Glomerular visceral epithelial cell (primary cell): Measurements from ENCODE around the gene SLC25A28.

Experiments used
- DNase-seq: peaks from one replicate; pipeline ENCODE4 v3.0.0-alpha.2; 2016; ENCODE audit errors: extremely low spot score

The SLC25A28 gene, protein sequence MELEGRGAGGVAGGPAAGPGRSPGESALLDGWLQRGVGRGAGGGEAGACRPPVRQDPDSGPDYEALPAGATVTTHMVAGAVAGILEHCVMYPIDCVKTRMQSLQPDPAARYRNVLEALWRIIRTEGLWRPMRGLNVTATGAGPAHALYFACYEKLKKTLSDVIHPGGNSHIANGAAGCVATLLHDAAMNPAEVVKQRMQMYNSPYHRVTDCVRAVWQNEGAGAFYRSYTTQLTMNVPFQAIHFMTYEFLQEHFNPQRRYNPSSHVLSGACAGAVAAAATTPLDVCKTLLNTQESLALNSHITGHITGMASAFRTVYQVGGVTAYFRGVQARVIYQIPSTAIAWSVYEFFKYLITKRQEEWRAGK

DNA sequence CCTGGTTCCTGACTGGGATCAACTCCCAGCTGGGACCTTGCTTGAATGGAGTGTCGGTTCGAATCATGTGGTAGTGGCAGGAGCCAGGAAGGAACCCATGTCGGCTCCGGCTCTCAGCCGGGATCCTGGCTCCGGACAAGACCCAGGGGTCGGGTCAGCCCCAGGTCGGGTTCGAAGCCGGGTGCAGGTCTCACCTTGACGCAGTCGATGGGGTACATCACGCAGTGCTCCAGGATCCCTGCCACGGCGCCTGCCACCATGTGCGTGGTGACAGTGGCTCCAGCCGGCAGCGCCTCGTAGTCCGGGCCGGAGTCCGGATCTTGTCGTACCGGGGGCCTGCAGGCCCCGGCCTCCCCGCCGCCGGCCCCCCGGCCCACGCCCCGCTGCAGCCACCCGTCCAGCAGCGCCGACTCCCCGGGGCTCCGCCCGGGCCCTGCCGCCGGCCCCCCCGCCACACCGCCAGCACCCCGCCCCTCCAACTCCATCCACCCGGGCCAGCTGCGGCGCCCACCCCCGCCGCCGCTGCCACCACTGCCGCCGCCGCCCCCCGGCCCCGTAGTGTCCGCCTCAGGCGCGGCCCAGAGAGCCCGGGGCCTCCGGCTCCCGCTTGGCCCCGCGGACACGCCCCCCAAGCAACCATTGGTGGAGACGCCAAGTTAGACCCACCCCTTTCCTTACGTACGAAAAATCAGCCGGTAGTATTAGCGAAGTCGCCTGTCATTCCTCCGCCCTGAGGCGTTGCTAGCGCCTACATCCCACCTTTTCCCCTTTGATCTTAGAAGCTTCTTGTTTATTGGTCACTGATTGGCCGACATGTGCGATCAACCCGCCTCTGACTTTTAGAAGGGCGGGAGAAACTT is at the start of gene SLC25A28:
Gene SLC25A28 (minus strand): TSS at position 589 of the 860 bp plus-strand sequence. CDS start 104 bp downstream, at position 485.
- peak; percentile 100 for DNase-seq

DNA sequence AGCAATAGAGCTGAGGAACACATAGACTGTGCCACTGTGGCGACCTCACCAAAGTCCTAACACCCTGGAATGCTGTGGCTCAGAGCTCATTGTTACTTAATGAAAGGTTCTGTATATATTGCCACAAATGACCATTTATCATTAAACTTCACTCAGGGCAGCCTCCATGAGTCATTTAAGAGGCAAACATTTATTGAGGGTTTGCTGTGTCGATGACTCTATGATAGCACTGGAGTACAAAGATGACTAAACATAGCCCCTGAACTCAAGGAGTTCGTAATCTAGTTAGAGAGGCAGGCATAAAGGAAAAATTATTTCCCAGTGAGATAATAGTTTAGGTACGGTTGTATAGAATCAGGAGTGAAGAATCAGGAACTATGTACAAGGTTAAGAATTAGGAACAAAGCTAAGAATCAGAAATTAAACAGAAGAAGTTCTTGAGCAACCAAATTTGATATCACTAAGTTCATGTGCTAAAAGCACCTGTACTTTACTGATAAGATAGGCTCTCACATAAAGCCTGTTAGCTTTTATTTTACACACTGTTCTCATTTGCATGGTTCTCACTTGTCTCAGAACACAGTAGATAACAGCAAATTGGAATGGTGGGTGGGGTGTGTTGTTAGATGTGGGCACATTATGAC is 47.0 kb upstream of the SLC25A28 start:
- peak; percentile 80 for DNase-seq

DNA sequence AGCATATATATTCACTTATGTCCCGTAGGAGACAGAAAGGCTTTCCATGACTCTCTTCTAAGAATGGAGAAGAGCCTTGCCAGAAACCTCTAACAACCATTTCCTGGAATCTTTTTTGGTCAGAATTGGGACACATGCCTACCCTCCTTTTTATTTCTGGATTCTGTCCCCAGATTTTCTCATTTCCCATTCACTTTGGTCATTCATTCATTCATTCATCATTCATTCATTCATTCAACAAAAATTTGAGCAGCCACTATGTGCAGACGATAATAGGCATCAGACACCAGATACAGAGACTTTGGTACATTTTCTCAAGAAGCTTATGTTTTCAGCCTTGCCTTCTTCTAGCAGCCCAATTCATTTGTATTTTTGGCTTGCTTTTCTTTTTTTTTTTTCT is 45.1 kb upstream of the SLC25A28 start:
- DNase-seq, result no peak

DNA sequence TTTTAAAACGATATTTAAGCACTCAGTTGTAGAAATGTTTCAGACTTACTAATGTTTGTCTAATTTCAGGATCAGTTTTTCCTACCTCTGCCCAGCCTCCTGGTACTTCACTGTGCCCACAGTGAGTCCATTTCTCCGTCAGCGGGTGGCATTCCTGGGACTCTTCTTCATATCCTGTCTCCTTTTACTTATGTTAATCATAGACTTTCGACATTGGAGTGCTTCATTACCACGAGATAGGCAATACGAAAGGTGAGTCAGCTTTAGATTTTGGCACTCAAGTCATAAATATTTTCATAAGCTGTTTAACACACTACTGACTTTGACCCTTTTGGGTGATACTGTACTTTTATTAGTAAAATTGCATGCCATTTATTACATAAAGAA is 41.1 kb upstream of the SLC25A28 start:
- peak; percentile 76 for DNase-seq

DNA sequence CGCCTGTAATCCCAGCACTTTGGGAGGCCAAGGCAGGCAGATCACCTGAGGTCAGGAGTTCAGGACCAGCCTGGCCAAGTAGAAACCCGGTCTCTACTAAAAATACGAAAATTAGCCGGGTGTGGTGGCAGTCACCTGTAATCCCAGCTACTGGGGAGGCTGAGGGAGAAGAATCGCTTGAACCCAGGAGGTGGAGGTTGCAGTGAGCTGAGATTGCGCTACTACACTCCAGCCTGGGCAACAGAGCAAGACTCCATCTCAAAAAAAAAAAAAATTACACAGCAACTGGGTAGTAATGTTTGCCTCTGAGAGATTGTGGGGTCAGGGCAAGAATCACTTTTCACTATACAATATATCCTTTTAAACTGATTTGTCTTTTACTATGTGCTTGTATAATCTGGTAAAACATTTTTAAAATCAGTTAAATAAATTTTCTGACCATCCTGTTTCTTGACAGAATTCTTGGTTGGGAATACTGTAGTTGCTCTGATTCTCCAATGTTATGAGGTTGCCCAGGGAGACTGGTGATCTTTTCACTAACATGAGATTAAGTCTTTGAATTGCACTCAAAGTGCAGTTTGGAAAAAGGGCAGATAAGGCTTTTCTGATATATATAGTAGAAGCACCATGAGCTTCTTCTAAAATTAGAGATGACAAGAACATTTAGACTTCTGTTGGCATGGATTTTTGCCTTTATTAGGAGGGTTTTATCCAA is 40.6 kb upstream of the SLC25A28 start:
- DNase-seq, result peak; percentile 18

DNA sequence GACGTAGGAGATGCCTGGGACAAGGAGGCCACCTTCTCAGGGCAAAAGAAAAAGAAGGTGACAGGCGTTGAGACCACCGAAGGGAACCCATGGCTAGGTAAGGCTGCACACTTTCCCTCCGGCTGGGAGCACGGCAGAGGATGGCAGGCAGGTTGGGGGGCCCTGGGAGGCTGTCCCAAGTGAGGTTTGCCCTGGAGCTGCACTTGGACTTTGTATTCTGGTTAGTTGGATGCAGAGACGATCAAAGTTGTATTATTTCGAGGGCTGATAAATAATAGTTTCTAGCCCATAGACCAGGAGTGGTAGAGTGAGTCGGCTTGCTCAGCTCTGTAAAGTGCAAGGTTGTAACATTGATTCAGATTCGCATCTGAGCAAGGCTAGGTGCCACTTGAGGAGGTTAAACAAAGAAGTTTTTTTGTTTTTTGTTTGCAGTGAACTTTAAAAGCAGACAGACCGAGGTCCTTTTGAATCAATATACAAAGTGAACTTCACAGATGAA is 39.7 kb upstream of the SLC25A28 start:
- peak; percentile 8 for DNase-seq

DNA sequence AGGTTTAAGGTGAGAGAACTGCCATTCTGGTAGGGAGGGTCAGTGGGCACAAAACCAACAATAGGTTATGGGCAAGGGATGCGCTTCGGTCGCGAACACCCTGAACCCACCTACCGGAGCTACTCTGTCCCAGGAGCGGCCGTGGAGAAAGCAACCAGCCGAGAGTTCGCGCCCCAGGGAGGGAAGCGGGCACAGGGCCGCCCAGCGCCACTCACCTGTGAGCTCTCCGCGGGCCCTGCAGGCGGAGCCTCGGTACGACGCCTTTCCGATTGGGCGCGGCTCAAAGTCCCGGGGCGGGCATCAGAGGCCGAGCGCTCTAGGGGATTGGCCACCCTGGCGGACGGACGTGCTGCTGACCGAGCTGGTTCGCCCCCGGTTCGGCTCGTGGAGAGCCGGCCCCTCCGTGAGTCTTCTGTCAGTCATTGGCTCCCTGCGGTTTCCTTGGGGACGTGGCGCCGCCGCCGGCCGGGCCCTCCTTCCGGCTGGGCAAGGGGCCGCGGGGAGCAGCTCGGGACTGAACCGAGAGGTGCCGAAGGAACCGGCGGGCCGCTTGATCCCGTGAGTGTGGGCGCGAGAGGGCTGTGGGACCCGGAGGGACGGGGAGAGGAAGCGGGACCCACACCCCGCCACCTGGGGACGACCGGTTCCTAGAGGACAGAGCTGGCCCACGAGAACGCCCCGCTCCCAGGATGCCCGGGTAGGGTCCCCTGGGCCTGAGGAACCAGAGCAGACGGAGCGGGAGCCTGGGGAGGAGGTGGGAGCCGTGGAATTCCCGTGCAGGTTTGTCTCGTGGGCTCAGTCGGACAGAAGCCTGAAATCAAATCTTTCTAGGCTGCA is 39.0 kb upstream of the SLC25A28 start, which contains the start of gene ENTPD7:
Gene ENTPD7 (plus strand): TSS at position 479 of the 837 bp plus-strand sequence. CDS start 448 bp downstream, outside the sequence.
- DNase-seq, result peak; percentile 97

DNA sequence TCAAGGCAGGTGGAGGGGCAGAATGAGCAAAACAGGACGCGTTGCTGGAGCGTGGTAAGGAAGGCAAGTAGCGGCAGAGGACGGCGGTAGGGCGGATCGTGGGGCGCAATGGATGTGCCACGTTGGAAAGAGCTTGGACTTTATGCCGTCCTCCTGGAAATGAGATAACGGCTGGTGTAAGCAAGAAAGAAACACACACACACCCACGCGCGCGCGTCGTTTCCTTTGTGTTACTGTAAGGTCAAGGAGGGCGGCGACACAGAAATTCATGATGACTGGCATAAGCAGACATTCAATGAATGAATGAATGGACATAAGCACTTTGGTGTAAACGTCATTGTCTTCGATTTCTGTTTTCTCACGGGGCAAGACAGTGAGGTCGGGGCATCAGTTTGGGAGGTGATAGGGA is 38.4 kb upstream of the SLC25A28 start:
- peak; percentile 36 for DNase-seq

DNA sequence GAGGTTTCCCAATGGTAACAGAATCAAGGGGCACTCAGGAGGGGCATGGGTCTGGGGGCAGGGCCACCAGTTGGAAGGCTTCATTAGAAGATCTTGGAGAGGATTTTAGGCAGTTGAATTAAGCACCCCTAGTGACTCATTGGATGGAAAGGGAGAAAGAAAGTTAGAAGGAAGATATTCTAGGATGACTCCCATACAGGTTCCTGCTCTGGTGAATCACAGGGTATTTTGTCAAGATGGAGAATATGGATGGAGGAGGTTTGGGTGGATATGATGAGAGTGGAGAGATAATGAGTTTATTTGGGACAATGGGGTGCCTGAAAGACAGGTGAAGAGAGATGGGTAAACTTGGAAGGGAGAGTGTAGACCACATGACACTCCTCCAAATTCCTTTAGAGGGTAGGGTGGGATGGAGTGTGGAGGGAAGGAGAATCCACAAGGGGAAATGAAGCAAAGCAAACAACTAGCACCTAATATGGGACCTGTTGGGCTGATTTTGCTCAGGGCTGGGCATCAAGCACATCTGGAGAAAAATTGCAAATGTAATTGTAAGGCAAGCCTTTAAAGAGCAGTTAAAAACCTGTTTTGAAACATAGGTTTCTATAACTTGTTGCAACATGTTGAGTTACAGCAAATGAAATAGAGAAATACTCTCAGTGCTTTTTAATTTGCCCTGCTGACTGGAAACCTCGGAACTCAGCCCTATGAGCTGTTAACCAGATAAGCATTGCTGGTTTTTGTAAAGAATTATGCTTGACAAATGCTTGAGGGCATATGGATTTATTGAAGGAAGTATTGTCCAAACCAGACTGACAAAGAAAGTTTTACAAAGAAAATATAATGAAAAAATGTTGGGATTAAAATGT is 36.2 kb upstream of the SLC25A28 start:
- DNase-seq, result no peak

DNA sequence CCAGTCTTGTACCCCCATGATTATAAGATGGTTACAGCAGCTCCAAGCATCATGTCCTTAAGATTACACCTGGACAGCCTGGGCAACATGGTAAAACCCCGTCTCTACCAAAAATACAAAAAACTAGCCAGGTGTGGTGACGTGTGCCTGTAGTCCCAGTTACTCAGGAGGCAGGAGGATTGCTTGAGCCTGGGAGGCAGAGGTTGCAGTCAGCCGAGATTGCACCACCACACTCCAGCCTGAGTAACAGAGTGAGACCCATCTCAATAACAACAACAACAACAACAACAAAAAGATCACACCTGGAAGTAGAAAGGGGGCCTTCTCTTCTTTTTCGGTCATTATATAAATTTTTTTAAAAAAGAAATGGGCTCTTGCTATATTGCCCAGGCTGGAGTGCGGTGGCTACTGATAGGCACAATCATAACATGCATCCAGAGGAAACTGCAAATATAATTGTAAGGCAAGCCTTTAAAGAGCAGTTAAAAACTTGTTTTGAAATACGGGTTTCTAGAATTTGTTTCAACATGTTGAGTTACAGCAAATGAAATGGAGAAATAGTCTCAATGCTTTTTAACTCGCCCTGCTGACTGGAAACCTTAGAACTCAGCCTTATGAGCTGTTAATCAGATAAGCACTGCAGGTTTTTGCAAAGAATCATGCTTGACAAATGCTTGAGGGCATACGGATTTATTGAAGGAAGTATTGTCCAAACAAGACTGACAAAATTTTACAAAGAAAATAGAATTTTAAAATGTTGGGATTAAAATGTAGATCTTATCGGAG is 34.3 kb upstream of the SLC25A28 start:
- no peak for DNase-seq

DNA sequence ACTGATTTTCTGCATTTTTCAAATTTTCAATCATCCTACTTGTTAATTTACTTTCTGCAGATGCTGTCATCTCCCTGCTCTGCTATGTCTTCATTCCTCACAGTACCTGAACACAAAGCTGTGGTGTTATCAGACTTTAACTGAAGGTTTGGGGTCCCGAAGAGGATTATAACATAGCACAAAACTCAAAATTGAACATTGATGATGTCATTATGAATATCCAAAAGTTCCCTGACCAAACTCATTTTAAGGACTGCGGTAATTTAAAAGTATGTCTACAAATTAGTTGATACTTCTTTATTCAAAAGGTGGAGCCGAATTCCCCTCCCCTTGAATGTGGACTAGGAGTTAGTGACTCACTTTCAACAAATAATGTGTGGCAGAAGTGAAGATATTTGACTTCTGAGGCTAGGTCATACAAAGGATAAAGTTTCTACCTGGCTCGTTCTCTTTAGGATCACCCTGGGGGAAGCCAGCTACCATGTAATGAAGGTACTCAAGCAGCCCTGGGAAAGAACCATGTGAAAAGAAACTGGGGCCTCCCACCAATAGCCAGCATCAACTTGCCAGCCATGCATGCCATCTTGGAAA is 32.7 kb upstream of the SLC25A28 start:
- DNase-seq, result no peak

DNA sequence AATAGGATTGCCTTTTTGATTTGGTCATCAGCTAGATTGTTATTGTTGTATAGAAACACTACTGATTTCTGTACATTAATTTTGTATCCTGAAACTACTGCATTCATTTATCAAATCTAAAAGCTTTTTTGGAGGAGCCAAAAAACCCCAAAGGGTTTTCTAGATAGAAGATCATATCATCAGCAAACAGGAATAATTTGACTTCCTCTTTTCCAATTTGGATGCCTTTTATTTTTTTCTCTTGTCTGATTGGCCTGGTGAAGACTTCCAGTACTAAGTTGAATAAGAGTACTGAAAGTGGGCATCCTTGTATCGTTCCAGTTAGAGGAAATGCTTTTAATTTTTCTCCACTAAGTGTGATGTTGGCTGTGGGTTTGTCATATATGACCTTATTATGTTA is 28.5 kb upstream of the SLC25A28 start:
- no peak for DNase-seq

DNA sequence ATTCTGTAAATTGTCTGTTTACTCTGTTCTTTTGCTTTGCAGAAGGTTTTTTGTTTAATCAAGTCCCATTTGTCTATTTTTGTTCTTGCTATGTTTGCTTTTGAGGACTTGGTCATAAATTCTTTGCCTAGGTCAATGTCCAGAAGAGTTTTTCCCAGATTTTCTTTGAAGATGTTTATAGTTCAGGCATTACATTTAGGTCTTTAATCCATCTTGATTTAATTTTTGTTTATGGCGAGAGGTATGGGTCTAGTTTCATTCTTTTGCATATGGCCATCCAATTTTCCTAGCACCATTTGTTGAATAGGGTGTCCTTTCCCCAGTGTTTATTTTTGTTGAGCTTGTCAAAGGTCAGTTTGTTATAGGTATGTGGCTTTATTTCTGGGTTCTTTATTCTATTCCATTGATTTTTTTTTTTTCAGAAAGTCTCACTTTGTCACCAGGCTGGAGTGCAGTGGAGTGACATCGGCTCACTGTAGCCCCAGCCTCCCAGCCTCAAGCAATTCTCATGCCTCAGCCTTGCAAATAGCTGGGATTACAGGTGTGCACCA is 27.4 kb upstream of the SLC25A28 start:
- DNase-seq, result no peak

DNA sequence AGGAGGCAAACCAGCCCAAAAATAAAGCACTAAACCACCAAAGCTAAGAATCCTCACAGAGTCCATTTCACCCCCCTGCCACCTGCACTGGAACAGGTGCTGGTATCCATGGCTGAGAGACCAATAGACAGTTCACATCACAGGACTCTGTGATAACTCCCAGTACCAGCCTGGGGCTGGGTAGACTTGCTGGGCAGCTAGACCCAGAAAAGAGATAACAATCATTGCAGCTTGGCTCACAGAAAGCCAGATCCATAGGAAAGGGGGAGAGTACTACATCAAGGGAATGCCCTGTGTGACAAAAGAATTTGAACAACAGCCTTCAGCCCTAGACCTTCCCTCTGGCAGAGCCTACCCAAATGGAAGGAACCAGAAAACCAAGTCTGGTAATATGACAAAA is 13.6 kb upstream of the SLC25A28 start:
- no peak for DNase-seq

DNA sequence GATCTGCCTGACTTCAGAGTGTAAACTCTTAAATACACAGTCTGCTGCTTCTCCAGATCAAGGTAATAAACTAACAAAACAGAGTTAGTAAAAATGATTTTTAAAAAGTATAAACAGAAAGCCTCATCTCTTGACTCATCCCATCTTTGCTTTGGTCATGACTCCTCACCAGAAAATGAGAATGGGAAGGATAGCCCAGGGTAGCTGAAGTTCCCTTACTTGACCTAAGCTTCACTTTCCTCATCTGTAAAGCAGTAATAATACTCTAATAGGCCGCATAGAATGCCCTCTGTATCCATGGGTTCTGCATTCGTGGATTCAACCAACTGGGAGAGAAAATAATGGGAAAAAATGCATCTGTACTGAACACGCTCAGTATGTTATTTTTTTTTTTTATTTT is 11.3 kb upstream of the SLC25A28 start:
- DNase-seq, result no peak

DNA sequence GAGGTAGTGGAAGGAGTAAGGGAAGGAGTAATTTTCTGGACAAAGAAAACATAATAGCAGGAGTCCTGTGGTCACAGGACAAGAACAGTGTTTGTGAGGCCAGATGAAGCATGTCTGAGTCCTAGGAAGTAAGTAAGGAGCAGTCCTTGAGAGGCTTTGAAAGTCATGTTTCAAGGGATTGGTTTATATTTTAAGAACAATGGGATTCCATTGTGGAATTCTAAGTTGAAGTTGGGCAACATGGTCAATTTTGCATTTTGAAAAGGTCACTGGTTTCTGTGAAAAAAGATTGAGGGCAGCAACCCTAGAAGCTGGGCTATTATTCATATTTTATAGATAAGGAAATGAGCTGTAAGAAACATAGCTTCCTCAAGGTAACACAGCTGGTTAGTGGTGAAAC is 10.8 kb upstream of the SLC25A28 start:
- no peak for DNase-seq

DNA sequence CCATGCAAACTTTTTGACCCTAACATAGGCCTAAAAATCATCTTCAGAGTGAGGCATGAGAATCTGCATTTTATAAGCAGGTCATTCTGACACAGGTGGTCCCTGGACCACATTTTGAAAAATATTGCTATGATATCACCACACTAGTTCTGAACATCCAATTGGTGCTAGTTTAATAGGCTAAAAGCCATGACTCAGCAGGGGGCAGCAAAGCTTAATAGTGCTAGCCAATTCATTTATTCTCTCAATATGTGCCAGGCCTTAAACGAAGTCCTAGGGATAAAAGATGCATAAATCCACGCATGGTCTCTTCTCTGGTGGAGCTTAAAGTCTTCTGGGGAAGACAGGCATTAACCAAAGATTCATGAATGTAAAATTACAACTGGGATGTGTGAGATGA is 10.2 kb upstream of the SLC25A28 start:
- peak; percentile 46 for DNase-seq

DNA sequence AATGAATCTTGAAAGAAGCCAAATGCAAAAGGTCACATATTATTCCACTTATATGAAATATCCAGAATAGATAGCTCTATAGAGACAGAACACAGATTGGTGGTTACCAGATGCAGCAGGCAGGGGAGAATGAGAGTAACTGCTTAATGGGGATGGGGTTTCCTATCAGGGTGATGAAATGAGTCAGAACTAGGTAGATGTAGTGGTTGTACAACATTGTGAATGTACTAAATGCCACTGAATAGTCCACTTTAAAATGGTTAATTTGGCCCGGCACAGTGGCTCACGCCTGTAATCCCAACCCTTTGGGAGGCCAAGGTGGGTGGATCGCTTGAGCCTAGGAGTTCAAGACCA is 9.4 kb upstream of the SLC25A28 start:
- no peak for DNase-seq
